Mucosa of gallbladder (tissue), 1 donor: ENCODE measurements around the gene NOC4L. TPM values are rescaled to one million over a fixed set of nuclear protein-coding genes. Genes with fewer than 3 reads are reported as not detected.

ENCODE experiments used
- DNase-seq: peaks from one replicate; pipeline ENCODE4 v3.0.0-alpha.2; 2020; ENCODE audit warnings: low spot score
- total RNA-seq: library from RNA; stranded (reverse); gene quantifications from one replicate; pipeline ENCODE4 v1.2.1, GENCODE V29; 2021
- donor health status: DM: no; HTN: no; CAD: no.

NOC4L gene
- total RNA-seq, 1 donor from 2014 or later: 14.1 TPM

DNA sequence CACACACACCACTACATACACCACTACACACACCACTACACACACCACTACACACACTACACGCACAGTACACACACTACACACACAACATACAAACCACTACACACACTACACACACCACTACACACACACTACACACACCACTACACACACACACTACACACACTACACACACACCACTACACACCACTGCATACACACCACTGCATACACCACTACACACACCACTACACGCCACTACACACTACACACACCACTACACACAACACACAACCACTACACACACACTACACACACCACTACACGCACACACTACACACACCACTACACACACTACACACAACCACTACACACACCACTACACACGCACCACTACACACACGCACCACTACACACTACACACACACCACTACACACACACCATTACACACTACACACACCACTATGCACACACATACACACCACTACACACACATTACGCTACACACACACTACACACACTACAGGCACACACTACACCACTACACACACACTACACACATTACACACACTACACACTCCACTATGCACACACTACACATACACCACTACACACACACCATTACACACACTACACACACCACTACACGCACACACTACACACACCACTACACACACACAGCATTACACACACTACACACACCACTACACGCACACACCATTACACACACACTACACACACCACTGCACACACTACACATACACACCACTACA lies 12.5 kb downstream of the NOC4L start:
- no peak for DNase-seq

DNA sequence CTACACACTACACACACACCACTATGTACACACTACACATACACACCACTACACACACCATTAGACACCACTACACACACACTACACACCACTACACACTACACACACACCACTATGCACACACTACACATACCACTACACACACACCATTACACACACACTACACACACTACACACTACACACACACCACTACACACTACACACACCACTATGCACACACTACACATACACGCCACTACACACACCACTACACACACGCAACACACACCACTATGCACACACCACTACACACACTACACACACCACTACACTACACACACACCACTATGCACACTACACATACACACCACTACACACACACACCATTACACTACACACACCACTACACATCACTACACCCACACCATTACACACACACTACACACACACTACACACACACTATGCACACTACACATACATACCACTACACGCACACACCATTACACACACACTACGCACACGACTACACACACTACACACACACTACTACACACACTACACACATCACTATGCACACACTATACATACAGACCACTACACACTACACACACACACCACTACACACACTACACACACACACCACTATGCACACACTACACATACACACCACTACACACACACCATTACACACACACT lies 13.6 kb downstream of the NOC4L start:
- DNase-seq: no peak

DNA sequence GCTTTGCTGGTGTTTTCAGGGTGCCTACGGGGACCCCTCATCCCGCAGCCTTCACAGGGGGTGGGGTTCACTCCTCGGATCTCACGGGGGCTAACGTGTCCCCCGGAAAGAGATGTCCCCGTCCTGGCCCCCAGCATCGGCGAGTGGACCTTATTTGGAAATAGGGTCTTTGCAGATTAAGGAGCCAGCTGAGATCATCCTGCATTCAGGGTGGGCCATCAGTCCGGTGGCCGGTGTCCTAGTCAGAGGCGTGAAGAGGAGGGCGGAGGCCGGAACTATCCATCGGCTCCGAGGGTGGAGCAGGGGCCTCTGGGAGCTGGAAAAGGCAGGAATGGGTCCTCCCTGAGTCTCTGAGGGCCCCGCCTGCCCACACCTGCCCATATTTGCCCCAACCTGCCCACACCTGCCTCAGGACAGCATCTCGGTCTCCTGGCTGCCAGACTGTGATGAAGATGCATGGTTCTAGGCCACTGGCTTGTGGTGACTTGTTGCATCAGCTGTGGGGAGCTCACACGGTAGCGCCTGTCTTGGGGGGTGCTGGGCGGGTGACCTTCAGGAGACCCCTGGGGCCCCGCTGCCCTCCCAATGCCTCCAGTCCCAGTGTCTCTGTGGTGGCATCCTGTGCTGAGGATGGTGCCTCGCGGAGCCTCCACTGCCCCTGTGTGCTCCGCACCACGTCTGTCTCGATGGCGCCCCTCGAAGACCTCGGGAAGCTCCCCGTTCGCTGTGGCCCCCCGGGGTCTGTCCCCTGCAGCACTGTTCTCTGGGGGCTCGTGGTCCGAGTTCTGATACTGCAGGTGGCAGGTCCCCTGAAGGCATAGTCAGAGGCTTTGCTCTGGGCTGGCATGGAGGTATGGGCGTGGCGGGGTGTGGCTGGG lies 14.7 kb downstream of the NOC4L start:
- DNase-seq: no peak

DNA sequence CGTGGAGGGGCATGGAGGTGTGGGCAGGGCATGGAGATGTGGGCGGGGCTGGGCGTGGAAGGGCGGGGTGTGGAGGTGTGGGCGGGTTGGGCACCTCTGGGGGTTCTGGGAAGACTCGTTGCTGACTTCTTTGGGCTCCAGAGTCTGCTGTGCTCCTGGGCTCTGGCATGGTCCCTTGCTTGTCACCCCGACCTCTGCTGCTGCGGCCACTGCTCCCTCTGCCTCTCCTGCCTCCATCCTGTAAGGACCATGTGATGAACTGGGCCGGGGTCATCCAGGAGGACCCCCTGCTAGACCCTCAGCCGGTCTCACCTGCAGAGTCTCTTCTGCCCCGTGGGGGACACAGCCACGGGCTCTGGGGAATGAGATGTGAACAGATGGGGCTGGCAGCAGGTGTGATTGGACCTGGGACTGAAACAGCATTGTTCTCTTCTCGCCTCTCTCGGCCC lies 15.3 kb downstream of the NOC4L start:
- DNase-seq: no peak

DNA sequence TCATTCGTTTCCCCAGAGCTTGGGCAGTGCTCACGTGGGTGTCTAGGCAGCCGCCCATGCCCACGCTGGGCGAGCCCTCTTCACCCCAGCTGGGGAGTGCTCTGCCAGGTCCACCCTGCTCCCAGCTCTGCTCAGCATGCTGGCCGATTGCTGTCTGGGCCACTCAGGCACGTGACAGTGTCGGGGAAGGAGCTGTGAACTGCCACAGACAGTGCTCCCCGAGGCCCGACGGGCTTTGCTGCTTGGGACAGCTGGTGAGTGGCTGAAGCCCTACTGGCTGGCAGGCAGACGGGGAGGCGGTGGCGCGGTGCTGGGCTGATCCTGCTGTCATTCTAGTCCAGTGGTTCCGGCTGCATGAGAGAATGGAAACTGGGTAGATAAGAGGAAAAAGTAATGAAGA lies 15.8 kb downstream of the NOC4L start:
- no peak for DNase-seq

DNA sequence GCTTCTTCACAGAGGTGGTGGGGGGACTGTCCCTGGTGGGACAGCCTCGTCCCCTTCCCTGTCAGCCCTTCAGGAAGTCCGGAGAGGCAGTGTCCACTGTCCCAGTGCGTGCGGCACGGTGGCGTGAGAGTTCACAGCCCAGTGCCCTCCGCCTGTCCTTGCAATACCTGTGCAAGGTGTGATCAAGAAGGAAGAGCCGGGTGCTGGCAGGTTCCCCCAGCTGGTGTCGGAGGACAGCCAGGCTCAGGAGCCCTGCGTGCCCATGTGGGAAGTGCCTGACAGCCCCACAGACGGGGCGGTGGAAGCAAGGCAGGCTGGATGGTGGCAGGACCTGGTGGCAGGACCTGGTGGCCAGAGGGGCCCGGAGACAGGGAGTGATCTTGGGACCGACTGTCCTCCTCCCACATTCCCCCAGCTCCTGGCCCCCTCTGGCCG lies 16.4 kb downstream of the NOC4L start:
- DNase-seq: no peak

DNA sequence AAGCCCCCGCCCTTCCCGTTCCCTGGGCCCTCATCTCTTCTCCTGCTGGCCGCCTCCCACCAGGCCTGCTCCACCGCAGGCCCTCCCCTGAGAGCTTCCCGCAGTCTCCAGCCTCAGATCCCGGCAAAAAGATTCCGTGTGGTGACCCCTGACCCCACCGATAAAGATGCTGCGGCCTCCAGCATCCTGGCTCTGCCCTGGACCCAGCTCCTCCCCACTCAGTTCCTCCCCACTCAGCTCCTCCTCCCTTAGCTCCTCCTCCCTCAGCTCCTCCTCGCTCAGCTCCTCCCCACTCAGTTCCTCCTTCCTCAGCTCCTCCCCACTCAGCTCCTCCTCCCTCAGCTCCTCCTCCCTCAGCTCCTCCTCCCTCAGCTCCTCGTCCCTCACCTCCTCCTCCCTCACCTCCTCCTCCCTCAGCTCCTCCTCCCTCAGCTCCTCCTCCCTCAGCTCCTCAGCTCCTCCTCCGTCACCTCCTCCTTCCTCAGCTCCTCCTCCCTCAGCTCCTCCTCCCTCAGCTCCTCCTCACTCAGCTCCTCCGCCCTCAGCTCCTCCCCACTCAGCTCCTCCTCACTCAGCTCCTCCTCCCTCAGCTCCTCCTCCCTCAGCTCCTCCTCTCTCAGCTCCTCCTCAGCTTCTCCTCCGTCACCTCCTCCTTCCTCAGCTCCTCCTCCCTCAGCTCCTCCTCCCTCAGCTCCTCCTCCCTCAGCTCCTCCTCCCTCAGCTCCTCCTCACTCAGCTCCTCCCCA lies 17.0 kb downstream of the NOC4L start:
- DNase-seq: no peak

DNA sequence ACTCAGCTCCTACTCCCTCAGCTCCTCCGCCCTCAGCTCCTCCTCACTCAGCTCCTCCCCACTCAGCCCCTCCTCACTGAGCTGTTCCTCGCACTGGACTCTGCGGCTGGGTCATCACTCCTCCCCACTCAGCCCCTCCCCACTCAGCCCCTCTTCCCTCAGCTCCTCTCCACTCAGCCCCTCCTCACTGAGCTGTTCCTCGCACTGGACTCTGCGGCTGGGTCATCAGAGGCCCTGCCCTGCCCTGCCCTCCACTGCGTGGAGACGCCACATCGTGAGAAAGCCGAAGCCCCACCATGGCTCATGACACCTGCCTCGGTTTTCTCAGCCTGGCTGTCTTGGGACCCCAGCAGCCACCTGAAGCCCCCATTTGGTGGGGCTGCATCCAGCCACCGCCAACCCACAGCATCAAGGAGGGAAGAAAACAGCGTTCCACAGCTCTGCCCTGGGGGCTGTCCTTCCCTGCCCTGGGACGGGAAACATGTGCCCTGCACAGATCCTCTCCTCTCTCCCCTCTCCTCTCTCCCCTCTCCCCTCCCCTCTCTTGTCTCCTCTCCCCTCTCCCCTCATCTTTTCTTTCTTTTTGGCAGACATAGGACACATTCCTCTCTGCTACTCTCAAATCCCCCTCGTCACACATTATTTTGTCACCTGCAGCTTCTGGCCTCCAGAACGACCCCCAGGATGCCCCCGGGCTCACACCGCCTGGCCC lies 17.7 kb downstream of the NOC4L start:
- no peak for DNase-seq

DNA sequence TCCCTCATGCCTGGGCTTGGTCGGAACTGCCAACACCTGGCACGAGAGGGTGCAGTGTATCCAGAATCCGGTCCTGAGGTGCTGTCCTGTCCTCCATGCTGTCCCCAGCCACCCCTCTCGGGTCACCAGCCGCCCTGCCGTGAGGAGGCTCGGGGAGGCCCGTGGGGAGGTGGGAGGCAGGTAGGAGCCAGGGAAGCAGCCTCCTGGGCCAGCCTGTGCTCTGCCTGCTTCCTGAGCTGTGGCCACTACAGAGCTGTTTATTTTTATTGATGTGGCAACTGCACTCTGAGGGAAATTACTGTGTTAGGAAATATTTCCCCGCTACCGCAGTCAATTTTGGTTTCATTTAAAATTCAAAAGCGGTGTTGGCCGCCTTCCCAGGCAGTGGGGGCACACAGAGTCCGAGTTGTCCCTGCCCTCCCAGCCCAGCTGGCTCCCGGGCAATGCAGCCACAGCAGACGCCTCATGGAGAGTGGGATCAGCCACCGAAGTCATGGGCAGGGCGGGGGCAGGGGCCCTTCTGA lies 18.3 kb downstream of the NOC4L start:
- DNase-seq: no peak

DNA sequence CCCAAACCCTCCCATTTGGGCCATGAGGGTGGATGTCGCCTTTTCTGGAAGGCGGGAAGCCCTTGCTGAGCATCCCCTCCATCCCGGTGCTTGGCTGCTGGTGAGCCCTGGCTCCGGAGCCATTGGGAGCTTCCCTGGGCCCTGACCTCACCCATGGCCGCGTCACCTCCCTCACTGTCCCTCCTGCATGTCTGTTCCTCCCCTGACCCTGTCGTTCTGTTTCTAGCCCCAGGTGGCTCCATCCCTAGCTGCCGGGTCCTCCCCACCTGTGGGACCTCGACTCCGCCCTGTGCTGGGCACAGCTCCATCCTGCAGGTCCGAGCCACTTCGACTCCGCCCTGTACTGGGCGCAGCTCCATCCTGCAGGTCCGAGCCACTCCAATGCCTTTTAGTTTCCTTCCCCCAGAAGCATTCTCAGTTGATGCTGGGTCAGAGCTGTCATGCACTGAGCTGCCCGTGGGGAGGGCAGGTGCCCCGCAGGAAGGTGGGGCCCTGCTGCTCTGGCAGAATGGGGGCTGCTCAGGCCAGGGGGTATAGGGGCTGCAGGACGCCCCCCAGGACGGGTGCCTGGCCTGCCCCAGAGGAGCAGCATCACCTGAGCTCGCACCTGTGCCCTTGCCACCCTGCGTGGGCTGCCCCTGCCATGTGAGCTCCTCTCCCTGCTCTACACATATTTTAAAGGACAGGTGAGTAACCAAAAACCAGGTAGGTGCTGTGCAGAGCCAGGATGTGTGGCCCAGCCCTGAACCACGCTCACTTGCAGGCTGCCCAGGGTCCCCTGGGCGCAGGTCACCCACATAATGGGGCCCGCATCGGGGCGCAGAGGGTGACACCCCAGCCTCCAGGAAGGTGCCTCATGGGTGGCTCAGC lies 19.0 kb downstream of the NOC4L start:
- DNase-seq: no peak

DNA sequence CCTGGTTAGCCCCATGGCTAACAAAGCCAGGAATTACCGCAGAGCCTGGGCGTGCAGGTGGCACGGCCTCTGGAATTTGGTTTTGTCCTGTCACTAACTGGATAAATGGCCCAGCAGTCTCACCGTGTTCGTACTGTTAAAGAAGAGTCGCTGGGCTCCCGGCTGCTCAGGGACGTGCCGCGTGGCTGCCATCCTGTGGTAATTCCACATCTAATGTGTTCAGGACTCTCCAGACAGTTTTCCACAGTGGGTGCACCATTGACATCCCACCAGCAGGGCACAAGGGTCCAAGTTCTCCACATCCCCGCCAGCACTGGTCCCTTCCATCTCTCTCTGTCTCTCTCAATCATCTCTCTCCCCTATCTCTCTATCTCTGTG lies 19.6 kb downstream of the NOC4L start:
- no peak for DNase-seq

DNA sequence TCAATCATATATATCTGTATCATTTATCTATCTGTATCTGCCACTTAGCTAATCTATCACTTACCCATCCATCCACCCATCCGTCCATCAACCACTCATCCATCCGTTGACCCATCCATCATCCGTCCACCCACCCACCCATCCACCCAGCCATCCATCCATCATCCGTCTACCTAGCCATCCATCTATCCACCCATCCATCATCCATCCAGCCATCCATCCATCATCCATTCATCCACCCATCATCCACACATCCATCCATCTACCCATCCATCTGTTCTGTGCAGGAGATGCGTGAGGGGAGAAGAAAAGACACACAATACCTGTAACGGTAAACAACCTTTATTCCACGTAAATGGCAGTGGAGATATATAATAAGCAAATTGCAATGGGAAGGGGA lies 20.2 kb downstream of the NOC4L start:
- DNase-seq: no peak

DNA sequence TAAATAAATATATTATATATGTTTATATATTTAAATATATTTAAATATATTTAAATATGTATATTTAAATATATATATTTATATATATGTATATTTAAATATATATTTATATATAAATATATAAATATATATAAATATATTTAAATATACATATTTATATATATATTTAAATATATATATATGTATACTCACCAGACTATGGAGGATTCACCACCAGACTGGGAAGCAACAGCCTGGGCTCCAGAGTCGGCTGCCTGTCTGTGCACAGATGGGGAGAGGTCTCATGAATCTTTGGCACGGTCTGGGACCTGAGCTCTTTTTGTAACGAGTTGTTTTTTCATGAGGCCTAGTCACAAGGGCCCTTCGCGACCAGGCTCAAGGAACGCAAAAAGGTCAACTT lies 21.3 kb downstream of the NOC4L start:
- no peak for DNase-seq

DNA sequence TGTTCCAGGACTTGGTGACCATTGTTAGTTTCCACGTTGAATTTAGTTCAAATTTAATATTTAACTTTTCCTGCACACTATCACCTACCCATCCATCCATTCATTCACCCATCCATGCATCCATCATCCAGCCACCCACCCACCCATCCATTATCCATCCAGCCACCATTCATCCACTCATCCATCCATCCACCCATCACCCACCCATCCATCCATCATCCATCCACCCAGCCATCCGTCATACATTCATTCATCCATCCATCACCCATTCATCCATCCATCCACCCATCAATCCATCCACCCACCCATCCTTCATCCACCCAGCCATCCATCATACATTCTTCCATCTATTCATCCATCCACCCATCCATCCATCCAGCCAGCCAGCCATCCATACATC lies 21.8 kb downstream of the NOC4L start:
- DNase-seq: no peak

DNA sequence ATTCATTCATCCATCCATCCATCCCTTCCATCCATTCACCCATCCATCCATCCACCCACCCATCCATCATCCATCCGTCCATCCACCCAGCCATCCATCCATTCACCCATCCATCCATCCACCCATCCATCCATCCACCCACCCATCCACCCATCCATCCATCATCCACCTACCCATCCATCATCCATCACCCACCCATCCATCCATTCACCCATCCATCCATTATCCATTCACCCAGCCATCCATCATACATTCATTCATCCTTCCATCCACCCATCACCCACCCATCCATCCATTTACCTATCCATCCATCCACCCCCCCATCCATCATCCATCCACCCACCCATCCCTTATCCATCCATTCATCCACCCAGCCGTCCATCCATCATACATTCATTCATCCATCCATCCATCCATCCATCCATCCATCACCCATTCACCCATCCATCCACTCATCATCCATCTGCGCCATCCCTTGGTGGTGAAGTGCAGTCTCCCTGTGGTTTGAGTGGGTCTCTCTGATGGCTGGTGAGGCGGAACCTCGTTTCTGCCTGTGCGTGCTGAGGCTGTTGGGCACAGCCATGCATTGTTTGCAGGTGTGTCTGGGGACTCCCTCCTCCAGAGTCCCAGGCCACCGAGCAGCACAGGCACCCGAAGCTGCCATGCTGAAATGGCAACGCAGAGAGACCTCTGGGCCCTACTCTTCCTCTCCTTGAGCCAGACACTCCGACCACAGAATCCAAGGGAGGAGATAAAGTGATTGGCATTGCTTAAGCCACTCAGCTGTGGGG lies 22.7 kb downstream of the NOC4L start:
- DNase-seq: no peak

DNA sequence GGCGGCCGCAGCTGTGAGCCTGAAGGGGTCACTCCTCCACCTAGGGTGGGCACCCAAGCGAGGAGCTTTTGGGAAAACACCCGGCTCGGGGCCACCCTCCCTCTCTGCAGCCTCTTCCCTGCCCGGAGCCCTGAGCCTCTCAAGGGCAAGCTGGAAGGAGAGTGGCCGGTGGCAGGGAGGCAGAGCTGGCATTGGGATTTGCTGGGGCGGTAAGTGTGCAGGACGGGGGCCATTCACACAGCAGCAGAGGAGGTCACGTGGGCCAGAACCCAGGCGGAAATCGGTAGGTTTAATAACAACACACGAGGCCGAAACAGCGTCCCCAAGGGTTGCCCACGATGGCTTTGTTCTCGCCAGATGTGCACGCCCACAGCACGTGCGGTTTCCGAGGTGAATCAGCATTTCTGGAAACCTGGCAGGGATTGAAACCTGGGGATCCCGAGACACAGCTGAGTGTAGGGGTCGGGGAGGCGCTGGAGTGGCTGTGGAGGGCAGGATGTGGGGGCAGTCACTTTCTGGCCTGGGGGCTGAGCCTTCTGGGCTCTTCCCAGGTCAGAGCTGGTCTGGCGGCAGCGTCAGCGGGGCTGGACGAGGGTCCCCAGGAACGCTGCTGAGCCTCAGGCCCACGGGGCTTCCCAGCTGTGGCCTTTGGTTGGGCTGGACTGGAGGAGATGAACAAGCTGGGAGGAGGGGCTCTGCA lies 23.5 kb downstream of the NOC4L start:
- no peak for DNase-seq

DNA sequence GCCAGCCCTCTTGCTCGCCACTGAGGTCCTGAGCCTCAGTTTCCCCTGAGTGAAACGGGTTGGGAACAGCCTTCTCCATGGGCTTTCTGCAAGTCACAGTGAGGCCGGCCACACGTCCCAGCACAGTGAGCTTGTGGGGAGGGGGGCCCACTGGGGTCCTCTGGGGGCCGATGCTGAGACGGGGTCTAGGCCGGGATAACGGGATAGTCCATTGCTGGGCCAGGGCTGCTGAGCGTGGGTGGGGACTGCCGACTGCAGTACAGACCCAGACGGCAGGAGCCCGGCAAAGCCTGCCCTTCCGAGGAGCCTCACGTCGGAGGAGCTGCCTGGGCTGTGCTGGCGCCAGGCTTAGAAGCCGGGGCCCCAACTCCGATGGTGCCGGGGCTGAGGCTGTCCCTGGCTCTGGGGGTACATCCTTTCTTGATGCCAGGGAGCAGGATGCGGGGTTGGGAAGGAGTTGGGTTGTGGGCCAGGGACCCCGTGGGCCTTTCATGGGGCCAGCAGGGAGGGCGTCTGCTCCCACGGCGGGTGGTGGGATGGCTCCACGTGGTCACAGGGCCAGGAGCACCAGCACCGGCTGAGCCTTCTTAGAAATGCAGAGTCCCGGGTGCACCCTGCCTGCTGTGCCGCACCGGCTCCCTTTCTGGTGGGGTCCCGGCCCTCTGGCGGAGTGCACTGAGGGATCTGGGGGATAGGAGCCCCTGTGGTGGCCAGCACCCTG lies 24.2 kb downstream of the NOC4L start:
- no peak for DNase-seq

DNA sequence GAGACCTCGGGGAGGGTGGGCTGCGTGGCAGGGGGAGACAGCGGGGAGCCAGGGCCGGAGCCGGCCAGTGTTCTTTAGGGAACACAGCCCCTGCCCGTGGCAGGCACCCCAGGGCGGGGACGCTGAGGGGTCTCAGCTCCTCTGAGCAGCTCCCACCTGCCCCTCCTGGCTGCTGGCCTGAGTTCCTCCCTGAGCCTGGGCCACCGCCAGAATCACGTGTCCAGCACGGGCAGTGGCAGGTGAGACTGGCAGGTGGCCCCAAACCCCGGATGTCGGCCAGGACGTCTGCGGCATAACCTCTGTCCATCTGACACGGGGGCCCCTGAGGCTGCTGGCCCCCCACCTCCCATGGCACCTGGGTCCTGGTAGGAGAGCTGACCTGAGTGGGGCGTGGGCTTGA lies 25.1 kb downstream of the NOC4L start:
- DNase-seq: no peak
